Measurements from ENCODE around the gene PRKCA.

The PRKCA gene

DNA sequence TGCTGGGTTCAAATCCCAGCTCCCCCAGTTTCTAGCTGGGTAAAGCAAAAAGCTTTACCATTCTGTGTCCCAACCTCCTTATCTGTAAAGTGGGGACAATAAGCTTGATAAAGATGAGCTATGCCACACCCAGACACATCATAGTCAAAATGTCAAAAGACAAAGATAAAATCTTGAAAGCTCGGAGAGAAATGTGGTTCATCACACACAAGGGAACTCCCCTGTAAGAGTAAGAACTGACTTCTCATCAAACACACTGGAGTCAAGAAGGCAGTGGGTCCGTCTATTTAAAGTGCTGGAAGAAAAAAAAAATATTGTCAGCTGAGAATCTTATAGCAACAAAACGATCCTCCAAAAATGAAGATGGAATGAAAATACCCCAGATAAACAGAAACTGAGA lies 557.8 kb downstream of the PRKCA start:
- H3K9me3 ChIP-seq (ENCODE audit: control insufficient read depth, insufficient read depth, low read length), result no peaks in the 10 kb centered on the region

More for the DNA sequence above, 557.8 kb downstream of the PRKCA start:
- Histone ChIP-seq H3K4me3 (ENCODE audit: low read length) (no peak overlapping the region), H3K27me3 (ENCODE audit: control insufficient read depth, low read length) (peaks cover 9% of the 10 kb centered on the region), H3F3A (ENCODE audit: control insufficient read depth, insufficient read depth) (no peaks in the 10 kb centered on the region), H3K9me2 (replicated peaks; ENCODE audit: control insufficient read depth, low read length) (no peaks in the 10 kb centered on the region), H3K79me2 (ENCODE audit: control insufficient read depth, low read length) (no peaks in the 10 kb centered on the region), H3K36me3 (ENCODE audit: control insufficient read depth, low read length) (no peaks in the 10 kb centered on the region), H3K27ac (ENCODE audit: low read depth, low read length) (no peak overlapping the region), H3K4me2 (ENCODE audit: low read length) (no peak overlapping the region), H3K4me1 (ENCODE audit: control insufficient read depth, low read length) (no peaks in the 10 kb centered on the region), H4K20me1 (ENCODE audit: control insufficient read depth, insufficient read depth, low read depth, low read length) (no peaks in the 10 kb centered on the region)
- TF ChIP-seq EZH2phosphoT487 (IDR thresholded peaks at IDR 0.05; ENCODE audit: borderline replicate concordance, low read length), result no peak
- TF ChIP-seq, protein P1, sequence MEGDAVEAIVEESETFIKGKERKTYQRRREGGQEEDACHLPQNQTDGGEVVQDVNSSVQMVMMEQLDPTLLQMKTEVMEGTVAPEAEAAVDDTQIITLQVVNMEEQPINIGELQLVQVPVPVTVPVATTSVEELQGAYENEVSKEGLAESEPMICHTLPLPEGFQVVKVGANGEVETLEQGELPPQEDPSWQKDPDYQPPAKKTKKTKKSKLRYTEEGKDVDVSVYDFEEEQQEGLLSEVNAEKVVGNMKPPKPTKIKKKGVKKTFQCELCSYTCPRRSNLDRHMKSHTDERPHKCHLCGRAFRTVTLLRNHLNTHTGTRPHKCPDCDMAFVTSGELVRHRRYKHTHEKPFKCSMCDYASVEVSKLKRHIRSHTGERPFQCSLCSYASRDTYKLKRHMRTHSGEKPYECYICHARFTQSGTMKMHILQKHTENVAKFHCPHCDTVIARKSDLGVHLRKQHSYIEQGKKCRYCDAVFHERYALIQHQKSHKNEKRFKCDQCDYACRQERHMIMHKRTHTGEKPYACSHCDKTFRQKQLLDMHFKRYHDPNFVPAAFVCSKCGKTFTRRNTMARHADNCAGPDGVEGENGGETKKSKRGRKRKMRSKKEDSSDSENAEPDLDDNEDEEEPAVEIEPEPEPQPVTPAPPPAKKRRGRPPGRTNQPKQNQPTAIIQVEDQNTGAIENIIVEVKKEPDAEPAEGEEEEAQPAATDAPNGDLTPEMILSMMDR (IDR thresholded peaks at IDR 0.05; ENCODE audit: low read depth, low read length, poor library complexity, severe bottlenecking), result no peak

Data from DOHH2 (cell line).